ENCODE results near the gene CDCA7L. TPM values are rescaled to one million over a fixed set of nuclear protein-coding genes. Genes with fewer than 3 reads are reported as not detected.
"Not testable (repeated sequence)": the region's sequence is repeated elsewhere in the genome, so short reads cannot be mapped to it uniquely, and the experiment has no call there.

CDCA7L gene
- total RNA-seq, 2 donors from 2014 or later: 8.2 to 38.9 TPM

GRCh38 chr7:21887353-21887752 lies 58.3 kb downstream of the CDCA7L start:
- Histone ChIP-seq H3K4me1 (no peaks in the 10 kb centered on the region), H3K27me3 (no peaks in the 10 kb centered on the region), H3K9me3 (no peaks in the 10 kb centered on the region), H3K4me3 (no peak overlapping the region), H3K27ac (no peak overlapping the region), H3K36me3 (replicated peaks in 1 of 2; ENCODE audit: insufficient read depth in 1 of 2, low read depth in 2 of 2) (no peaks in the 10 kb centered on the region)
- no peak for DNase-seq
- 87 to 89% methylated on average over 2 of the region's 2 CpGs for WGBS, 2 donors
- TF ChIP-seq CTCF (IDR thresholded peaks at IDR 0.05): no peak
- TF ChIP-seq POLR2A (IDR thresholded peaks at IDR 0.05): no peak
- no peak for ATAC-seq
- intact Hi-C loops (cut with DNase I): no loop called here

GRCh38 chr7:21886396-21886795 lies 59.3 kb downstream of the CDCA7L start:
- no peaks in the 10 kb centered on the region for H3K27me3 ChIP-seq
- H3K27ac ChIP-seq: no peak overlapping the region
- DNase-seq (no peak), ATAC-seq (no peak)
- H3K4me3 ChIP-seq: no peak overlapping the region
- intact Hi-C loops (cut with DNase I): no loop called here
- no peaks in the 10 kb centered on the region for H3K9me3 ChIP-seq
- H3K4me1 ChIP-seq: no peaks in the 10 kb centered on the region
- TF ChIP-seq POLR2A (IDR thresholded peaks at IDR 0.05) (no peak), CTCF (IDR thresholded peaks at IDR 0.05) (no peak)
- WGBS, 2 donors: 48 to 53% methylated on average over 4 of the region's 4 CpGs
- H3K36me3 ChIP-seq (replicated peaks in 1 of 2; ENCODE audit: insufficient read depth in 1 of 2, low read depth in 2 of 2): no peaks in the 10 kb centered on the region

DNA sequence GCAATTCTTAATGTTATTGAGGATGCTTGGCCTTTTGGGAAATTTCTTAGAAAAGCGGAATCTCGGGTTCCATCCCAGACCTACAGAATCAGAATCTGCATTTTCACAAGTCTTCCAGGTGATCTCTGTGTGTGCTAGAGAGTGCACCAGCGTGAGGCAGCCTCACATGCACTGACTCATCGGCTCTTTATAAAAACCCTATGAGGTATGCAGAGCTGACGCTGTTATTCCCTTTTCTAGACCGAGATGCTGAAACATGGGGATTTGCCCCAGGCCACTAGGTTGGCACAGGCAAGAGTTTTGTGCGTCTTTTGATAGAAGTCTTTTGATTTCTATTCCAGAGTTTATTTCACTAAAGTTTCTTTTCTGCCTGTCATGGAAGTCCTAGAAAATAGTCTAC lies 61.2 kb downstream of the CDCA7L start:
- ATAC-seq (no peak), DNase-seq (no peak)
- intact Hi-C loops (cut with DNase I): no loop called here
- H3K27ac ChIP-seq: no peak overlapping the region
- H3K27me3 ChIP-seq: no peaks in the 10 kb centered on the region
- no peak overlapping the region for H3K4me3 ChIP-seq
- H3K36me3 ChIP-seq (replicated peaks in 1 of 2; ENCODE audit: insufficient read depth in 1 of 2, low read depth in 2 of 2): no peaks in the 10 kb centered on the region
- 93 to 94% methylated on average over 7 of the region's 7 CpGs for WGBS, 2 donors
- no peaks in the 10 kb centered on the region for H3K4me1 ChIP-seq
- no peaks in the 10 kb centered on the region for H3K9me3 ChIP-seq
- no peak for TF ChIP-seq POLR2A (IDR thresholded peaks at IDR 0.05)
- no peak for TF ChIP-seq CTCF (IDR thresholded peaks at IDR 0.05)

- H3K9me3 ChIP-seq; H3K27me3 ChIP-seq; H3K4me1 ChIP-seq; ATAC-seq; H3K4me3 ChIP-seq; H3K27ac ChIP-seq; intact Hi-C loops (cut with DNase I); DNase-seq; H3K36me3 ChIP-seq (replicated peaks in 1 of 2; ENCODE audit: insufficient read depth in 1 of 2, low read depth in 2 of 2): not testable (repeated sequence)
- WGBS, 2 donors: 96 to 97% methylated on average over 2 of the region's 2 CpGs
Observed at GRCh38 chr7:21883501-21883900, 62.2 kb downstream of the CDCA7L start.

DNA sequence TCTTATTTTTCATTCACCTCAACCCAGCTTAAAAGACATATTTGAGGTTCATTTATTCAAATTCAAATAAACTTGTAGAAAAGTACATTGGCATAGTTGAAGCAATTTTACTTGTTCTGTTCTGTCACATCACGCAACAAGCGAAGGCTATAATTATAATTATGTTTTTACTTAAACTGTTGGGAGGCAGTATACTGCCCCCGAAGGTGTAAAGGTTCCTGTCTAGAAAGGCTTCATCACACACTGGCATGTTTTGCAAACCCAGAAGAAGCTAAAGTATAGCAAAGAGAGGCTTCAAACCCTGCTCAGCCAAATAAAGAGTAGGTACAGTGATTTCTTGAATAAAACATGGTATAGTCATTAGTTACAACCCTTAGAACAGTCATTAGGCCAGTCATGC lies 62.6 kb downstream of the CDCA7L start:
- H3K4me3 ChIP-seq: no peak overlapping the region
- TF ChIP-seq POLR2A (IDR thresholded peaks at IDR 0.05) (no peak), CTCF (IDR thresholded peaks at IDR 0.05) (no peak)
- WGBS, 2 donors: 94 to 97% methylated on average over 3 of the region's 3 CpGs
- H3K27me3 ChIP-seq: no peaks in the 10 kb centered on the region
- H3K36me3 ChIP-seq (replicated peaks in 1 of 2; ENCODE audit: insufficient read depth in 1 of 2, low read depth in 2 of 2): no peaks in the 10 kb centered on the region
- H3K4me1 ChIP-seq: no peaks in the 10 kb centered on the region
- no peaks in the 10 kb centered on the region for H3K9me3 ChIP-seq
- intact Hi-C loops (cut with DNase I): no loop called here
- ATAC-seq (no peak), DNase-seq (no peak)
- no peak overlapping the region for H3K27ac ChIP-seq

All from body of pancreas (tissue), 4 donors.